ENCODE measurements around the gene TCP1.

- no peak for TF ChIP-seq SP2 (IDR thresholded peaks at IDR 0.05; ENCODE audit: low read length)
- no peak for TF ChIP-seq POLR2A (IDR thresholded peaks at IDR 0.05; ENCODE audit: control extremely low read depth in 1 of 2, low read depth in 2 of 2, low read length in 2 of 2)
- TF ChIP-seq CTCF (IDR thresholded peaks at IDR 0.05; ENCODE audit: control extremely low read depth in 1 of 3, insufficient read depth in 1 of 3, low read depth in 1 of 3, low read length in 3 of 3), result no peak
- no peak for TF ChIP-seq MAX (IDR thresholded peaks at IDR 0.05)
- TF ChIP-seq ATF2 (IDR thresholded peaks at IDR 0.05; ENCODE audit: low read length), result no peak
- no peak for TF ChIP-seq EZH2 (IDR thresholded peaks at IDR 0.05; ENCODE audit: low read depth, low read length, severe bottlenecking)
- no peak for TF ChIP-seq TAF1 (IDR thresholded peaks at IDR 0.05; ENCODE audit: low read depth, low read length)
- TF ChIP-seq POLR2AphosphoS5 (IDR thresholded peaks at IDR 0.05; ENCODE audit: low read depth, low read length), result no peak
Observed at GRCh38 chr6:159766906-159767305, 22.5 kb downstream of the TCP1 start.
